C4-2B (cell line): ENCODE results near the gene LMBR1.
"Not testable (repeated sequence)": the region's sequence is repeated elsewhere in the genome, so short reads cannot be mapped to it uniquely, and the experiment has no call there.

Experiments
- CTCF ChIP-seq: fragments of 450-650 bp; conservative IDR thresholded peaks from 2 replicates; pipeline ENCODE4 v1.5.1; 2017; ENCODE audit warnings: mild to moderate bottlenecking
- ZFX ChIP-seq: fragments of 450-650 bp; IDR thresholded peaks from 2 replicates; pipeline ENCODE4 v1.6.1; 2017

GRCh38 chr7:156900093-156900492 is 7.1 kb upstream of the LMBR1 start:
- TF ChIP-seq CTCF, ZFX: not testable (repeated sequence)
